HL-60 (cell line): ENCODE results near the gene PBRM1.

ENCODE experiments used
- DNase-seq, 2 experiments: peaks; one replicate each; pipeline ENCODE4 v3.0.0-alpha.2; 2010 to 2020; ENCODE audit warnings: low read depth in 1 of 2, low spot score in 1 of 2
- H3K27ac ChIP-seq: fragments of 250-450 bp; sonication (Bioruptor Pico); replicated peaks from 2 replicates; pipeline ENCODE4 v1.5.1; 2020; ENCODE audit warnings: mild to moderate bottlenecking, moderate library complexity
- H3K27me3 ChIP-seq: fragments of 250-450 bp; sonication (Bioruptor Pico); 2 replicates; pipeline ENCODE4 v1.5.1; 2021; ENCODE audit warnings: mild to moderate bottlenecking, moderate library complexity; ENCODE audit not compliant: insufficient read depth, poor library complexity, severe bottlenecking
- H3K4me3 ChIP-seq: replicated peaks from 2 replicates; pipeline ENCODE4 v1.5.1; 2011; ENCODE audit warnings: mild to moderate bottlenecking, control low read depth, low read length; ENCODE audit not compliant: insufficient read depth
- CTCF ChIP-seq: IDR thresholded peaks from one replicate; pipeline ENCODE4 v1.5.1; 2011; ENCODE audit warnings: low read length, control low read depth, inconsistent platforms; ENCODE audit not compliant: insufficient read depth
- GABPA ChIP-seq: IDR thresholded peaks from 2 replicates; pipeline ENCODE4 v1.6.1; 2012; ENCODE audit warnings: low read depth
- POLR2AphosphoS5 ChIP-seq: IDR thresholded peaks from 2 replicates; pipeline ENCODE4 v1.6.1; 2012; ENCODE audit warnings: low read depth
- REST ChIP-seq: IDR thresholded peaks from 2 replicates; pipeline ENCODE4 v1.6.1; 2012; ENCODE audit warnings: low read depth; ENCODE audit not compliant: insufficient replicate concordance
- SPI1 ChIP-seq: IDR thresholded peaks from 2 replicates; pipeline ENCODE4 v1.6.1; 2012; ENCODE audit warnings: low read depth, mild to moderate bottlenecking, borderline replicate concordance

The PBRM1 gene

GRCh38 chr3:52536112-52536368 lies 149.7 kb downstream of the PBRM1 start:
- peak overlapping the region; percentile 27 for H3K4me3 ChIP-seq
- TF ChIP-seq CTCF (no peak), REST (no peak), GABPA (no peak), SPI1 (no peak), POLR2AphosphoS5 (no peak)
- no peak for DNase-seq
- H3K27ac ChIP-seq: no peak overlapping the region
- H3K27me3 ChIP-seq: no peaks in the 10 kb centered on the region

GRCh38 chr3:52535411-52536111 lies 150.2 kb downstream of the PBRM1 start:
- Histone ChIP-seq H3K4me3 (peak overlapping the region; percentile 27), H3K27ac (no peak overlapping the region), H3K27me3 (no peaks in the 10 kb centered on the region)
- DNase-seq: no peak
- TF ChIP-seq REST (no peak), POLR2AphosphoS5 (no peak), SPI1 (no peak), CTCF (no peak), GABPA (no peak)

GRCh38 chr3:52534281-52535183 lies 151.2 kb downstream of the PBRM1 start:
- no peaks in the 10 kb centered on the region for H3K27me3 ChIP-seq
- peak overlapping the region; percentile 40 for H3K4me3 ChIP-seq
- H3K27ac ChIP-seq: no peak overlapping the region
- TF ChIP-seq REST (no peak), GABPA (no peak), POLR2AphosphoS5 (no peak), CTCF (no peak), SPI1 (no peak)
- DNase-seq: no peak
